Endothelial cell of hepatic sinusoid (primary cell): Measurements from ENCODE around the gene TBC1D14.
"Not testable (repeated sequence)": the region's sequence is repeated elsewhere in the genome, so short reads cannot be mapped to it uniquely, and the experiment has no call there.

ENCODE experiments used
- in situ Hi-C: cut with HindIII; loops from 2 replicates; pipeline ENCODE4 v1.10.0; 2017; ENCODE audit warnings: low sequenced_read_pairs

TBC1D14 gene

DNA sequence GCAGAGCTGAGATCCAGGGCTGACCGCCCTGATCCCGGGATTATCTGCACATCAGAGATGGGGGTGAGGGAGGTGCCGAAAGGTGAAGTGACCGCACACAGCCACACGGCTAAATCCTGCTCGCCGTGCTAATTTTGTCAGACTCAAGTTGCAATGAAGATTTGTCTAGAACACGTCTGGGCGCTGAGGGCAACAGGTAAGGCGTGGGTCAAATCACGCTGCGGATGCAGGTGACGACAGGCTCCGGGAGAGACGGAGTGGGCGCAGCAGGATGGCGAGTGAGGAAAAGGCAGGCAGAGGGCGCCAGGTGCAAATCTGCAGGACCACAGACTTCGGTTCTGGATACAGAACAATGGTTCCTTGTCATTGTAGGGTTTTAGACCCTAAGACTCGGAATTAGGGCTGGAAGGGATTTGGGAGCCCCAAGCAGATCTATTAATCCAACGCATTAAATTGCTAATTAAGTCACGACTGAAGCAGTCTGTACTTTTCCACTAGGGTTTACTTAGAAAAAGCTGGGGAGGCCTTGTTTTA, 1.9 kb upstream of the TBC1D14 start:
- in situ Hi-C loops = loop anchor here (10.0 kb wide), 2 partner anchors 57 to 367 kb away; no protein-coding TSS in a partner anchor

DNA sequence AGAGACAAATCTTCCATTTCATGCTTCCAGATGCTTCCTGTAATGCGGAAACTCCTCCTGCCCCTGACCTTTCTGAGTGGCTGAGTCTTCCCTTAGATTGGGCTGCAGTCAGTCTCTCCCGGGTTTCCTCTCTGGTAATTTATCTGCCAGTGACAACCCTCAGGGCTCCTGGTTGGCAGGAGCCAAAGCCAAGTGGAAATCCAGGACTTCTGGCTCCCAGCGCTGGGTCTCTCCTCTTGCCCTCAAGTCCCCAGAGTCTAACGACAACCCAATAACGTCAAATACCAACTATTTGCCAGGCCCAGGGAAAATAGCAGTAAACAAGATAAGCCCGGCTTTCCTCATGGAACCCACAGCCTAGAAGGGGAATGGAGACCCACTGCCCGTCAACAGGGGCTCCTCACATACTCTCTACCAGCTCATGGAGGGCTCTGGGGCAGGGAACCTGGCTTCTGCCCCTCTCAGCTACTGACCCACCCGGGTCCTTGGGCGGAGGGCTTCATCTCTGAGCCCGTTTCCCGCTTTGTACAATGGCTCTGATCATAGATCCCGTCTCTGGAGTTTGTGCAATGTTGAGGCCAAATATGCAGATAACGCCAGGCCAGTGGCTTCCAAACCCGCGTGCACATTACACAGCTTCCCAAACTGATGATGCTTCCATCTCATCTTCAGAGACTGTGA, 1.1 kb upstream of the TBC1D14 start:
- in situ Hi-C loops = loop anchor here (10.0 kb wide), 2 partner anchors 56 to 366 kb away; no protein-coding TSS in a partner anchor

DNA sequence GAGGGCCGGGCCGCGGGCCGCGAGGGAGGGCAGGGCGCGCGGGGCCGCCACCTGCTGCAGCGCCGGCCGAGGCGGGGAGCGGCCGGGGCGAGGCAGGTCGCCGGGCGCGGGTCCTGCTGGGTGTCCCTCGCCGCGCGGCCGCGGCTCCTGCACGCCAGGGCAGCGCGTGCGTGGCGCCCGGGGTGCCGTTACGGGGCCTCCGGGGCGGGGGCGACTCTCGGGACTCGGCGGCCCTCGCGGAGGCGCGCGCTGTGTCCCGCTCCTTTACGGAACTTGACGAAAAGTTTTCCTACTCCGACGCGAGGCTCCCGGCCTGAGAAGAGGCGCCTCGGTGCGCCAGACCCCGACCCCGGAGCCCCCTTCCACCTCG, 329 bp downstream of the TBC1D14 start:
- in situ Hi-C loops = loop anchor here (10.0 kb wide), 2 partner anchors 55 to 365 kb away; no protein-coding TSS in a partner anchor

- in situ Hi-C loops = no loop called here
Measured at GRCh38 chr4:6910340-6910959, 824 bp downstream of the TBC1D14 start.

DNA sequence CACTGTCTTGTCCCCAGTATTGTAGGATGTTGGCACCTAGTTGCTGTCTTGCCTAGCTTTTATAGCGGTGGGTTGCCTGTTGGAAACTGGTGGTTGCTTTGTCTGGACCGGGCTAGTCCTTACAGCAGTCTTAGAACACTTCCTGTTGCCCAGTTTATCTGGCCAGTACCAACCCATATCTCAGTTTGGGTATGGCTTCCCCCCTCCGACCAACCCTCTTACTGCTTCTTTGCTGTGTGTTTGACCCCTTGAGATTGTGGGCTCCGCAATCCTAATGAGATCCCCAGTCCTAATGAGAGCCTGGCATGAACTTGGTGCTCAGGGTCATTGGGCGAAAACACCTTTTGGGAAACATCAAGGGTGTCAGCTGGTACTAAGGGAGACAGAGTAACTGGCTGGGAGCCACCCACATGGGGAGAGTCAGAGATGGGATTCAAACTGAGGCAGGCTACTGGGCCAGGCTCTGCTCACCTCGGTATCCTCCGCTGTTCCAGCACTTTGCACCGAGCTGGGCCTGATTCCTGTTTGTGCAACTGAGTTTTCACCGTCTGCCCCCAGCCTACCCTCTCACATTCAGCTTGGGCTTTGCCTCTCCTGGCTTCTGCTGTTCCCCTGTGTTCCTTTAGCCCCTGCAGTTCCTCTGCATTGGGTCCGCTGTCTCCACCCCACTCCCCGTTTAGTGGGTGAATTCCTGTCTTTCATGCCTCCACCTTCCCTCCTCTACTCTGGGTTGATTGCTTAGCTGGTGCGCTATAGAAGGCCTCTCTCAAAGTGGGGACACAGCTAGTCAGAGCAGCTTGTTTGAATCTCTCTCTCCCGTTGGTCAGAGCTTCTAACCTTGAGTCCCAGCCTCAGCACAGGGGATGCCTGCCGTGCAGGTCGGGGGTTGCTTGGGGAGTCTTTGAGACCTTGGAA, 1.6 kb downstream of the TBC1D14 start:
- in situ Hi-C loops = no loop called here

GRCh38 chr4:6911917-6912316, 2.3 kb downstream of the TBC1D14 start:
- in situ Hi-C loops = not testable (repeated sequence)

DNA sequence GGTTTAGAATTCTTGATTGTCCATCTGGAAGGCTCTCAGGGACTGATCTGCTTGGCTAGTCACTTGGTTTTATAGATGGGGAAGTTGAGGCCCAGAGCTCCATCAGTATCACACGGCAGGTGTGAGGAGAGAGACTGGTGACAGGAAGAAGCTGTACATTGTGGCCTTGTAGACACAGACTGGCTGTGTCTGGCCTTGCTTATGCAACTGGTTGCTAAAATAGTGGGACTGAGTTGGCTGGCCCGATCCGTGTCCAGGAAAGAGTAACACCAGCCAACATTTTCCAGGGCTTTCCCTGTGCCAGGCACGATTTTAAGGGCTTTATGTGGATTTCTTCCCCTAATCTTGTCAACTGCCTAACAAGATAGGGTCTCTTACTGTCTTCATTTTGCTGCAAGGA, 2.8 kb downstream of the TBC1D14 start:
- in situ Hi-C loops = no loop called here

DNA sequence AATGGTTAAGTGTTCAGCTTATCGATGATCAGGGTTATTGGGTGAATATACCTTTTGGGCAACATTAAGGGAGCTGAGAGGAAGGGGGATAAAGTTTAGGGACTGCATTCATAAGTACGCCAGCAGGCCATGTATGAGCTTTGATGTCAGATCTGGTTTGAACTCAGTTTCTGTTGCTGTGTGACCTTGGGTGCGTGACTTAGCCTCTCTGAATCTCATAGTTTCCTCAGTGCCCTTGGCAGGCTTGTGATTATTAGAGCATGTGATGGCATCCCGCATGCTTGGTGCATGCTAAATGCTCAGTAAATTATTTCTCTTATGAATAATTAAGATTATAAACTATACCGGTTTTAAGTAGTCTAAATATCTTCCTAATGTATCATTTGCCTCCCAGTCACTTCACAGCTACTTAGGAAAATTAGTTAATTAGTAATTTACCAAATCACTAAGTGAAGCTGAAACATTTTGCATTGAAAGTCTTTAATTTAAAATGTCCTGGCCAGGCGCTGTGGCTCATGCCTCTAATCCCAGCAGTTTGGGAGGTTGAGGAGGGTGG, 3.8 kb downstream of the TBC1D14 start:
- in situ Hi-C loops = no loop called here

- in situ Hi-C loops = no loop called here
Measured at GRCh38 chr4:6914448-6914847, 4.8 kb downstream of the TBC1D14 start.

GRCh38 chr4:6915041-6916005, 5.7 kb downstream of the TBC1D14 start:
- in situ Hi-C loops = no loop called here

DNA sequence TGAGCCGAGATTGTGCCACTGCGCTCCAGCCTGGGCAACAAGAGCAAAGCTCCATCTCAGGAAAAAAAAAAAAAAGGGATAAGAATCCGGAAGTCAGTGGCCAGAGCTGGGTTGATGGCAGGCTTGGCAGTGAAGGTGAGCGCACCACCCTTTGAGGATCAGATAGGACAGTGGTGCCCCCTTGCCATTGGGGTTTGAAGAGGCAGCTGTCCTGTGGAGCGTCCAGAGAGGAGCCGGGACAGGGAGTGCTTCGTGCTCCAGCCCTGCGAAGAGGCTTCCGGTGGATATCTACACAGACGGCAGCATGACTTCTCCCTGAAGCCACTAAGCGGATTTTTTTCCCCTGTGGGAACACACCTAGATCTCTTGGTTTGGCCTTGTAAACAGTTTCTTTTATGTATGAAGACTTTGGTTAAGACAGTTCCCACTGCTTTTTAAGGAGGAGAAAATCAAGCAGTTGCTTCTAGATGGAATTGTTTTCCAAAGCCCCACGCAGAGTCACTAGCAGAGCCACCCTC, 6.5 kb downstream of the TBC1D14 start:
- in situ Hi-C loops = no loop called here

- in situ Hi-C loops = no loop called here
Measured at GRCh38 chr4:6916587-6917460, 7.2 kb downstream of the TBC1D14 start.

DNA sequence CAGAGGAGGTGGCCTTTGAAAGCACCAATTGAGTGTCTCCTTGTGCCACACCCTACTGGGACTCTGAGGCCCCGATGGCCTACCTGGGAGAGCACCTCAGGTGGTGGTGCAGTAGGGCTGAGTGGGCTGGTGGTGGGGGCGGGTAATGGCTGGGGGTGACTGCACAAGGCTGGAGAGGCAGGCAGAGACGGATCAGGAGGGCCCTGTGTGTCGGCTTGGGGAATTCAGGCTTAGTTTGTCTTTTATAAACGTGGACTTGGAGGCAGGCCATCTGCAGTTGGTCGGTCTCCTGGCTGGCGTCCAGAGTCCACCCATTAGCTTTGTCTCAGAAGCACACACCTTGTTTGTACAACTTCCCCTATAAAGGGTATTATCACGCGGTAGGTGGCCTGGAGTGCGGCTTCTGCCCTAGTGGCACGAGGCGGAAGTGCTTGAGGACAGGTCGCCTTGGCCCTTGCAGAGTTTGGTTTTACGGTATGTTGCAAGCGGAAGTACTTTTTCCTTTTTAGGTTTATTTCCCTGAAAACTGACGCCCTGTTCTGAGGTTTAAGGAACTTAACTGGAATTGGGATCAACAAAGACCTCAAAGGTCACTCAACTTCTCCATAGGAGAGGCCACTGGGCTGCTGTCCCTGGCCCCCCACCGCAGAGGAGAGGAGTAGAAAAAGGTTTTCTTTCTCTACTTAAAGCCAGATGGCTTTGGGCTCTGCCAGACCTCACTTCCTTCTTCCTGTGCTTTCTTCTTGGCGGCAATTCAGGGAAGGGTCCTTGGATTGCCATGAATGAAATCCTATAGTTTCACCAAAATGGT, 8.0 kb downstream of the TBC1D14 start:
- in situ Hi-C loops = no loop called here

DNA sequence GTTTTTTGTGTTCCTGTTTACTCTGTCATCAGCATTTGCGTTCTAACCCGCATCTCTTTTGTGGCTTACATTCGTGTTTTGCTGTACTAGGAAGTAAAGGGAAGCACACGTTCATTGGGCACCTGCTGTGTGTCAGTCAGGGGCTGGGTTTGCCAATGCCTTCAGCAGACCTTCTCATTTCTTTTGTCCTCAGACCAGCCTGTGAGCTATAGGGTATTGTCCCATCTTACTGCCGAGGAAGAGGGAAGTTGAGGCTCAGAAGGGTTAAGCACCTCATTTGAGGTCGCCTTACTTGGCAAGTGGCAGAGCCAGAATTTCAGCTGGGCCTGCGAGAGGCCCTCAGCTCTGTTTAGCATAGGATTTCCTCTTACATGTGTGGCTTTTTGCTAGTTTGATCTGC, 8.7 kb downstream of the TBC1D14 start:
- in situ Hi-C loops = no loop called here

- in situ Hi-C loops = no loop called here
Measured at GRCh38 chr4:6920171-6920570, 10.5 kb downstream of the TBC1D14 start.

- in situ Hi-C loops = no loop called here
Measured at GRCh38 chr4:6923507-6923906, 13.9 kb downstream of the TBC1D14 start.

GRCh38 chr4:6924361-6924779, 14.7 kb downstream of the TBC1D14 start:
- in situ Hi-C loops = no loop called here

DNA sequence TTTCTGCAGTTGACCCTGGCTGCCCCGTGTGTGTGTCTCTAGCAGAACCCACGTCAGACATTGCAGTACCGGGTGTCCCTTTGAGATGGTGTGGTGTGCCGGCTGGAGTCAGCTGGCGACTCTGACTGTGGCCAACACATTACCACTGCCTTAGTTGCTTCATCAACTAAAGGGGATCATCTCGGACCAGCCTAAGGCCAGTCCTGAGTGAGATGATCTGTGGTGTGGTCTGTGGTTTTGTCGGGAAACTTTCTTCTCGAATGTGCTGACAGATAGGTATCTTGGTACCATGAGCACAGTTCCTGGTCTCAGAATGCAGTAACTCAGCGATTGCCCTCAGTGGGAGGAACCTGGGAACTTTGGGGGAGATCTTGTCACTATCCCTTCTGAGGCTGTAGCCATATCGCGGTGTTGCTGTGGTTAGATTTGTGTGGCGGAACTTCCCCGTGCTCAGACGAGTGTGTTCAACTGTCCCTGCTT, 15.8 kb downstream of the TBC1D14 start:
- in situ Hi-C loops = no loop called here
